ENCODE results near the gene DGKB.

- TF ChIP-seq CTCF (IDR thresholded peaks at IDR 0.05) (no peak), POLR2A (IDR thresholded peaks at IDR 0.05) (no peak)
These were observed 47.3 kb downstream of the DGKB start for GRCh38 chr7:14855033-14855794.
